Endodermal cell (in vitro differentiated cells): ENCODE data around the gene LRFN2. TPM values are rescaled to one million over a fixed set of nuclear protein-coding genes. Genes with fewer than 3 reads are reported as not detected.

Source experiments
- DNase-seq: peaks from one replicate; pipeline ENCODE4 v3.0.0-alpha.2; 2017
- H3K27ac ChIP-seq: 2 replicates; pipeline ENCODE4 v1.5.1; 2013; ENCODE audit warnings: mild to moderate bottlenecking, low read depth, low read length, moderate library complexity
- H3K27me3 ChIP-seq: 2 replicates; pipeline ENCODE4 v1.6.1; 2013; ENCODE audit warnings: mild to moderate bottlenecking, low read length, moderate library complexity; ENCODE audit not compliant: insufficient read depth, control insufficient read depth, poor library complexity, severe bottlenecking
- H3K36me3 ChIP-seq: 2 replicates; pipeline ENCODE4 v1.7.0; 2013; ENCODE audit warnings: mild to moderate bottlenecking, low read length, moderate library complexity; ENCODE audit not compliant: control insufficient read depth, insufficient read depth
- H3K4me1 ChIP-seq: one replicate; pipeline ENCODE4 v1.7.0; 2013; ENCODE audit warnings: low read length; ENCODE audit not compliant: control insufficient read depth, insufficient read depth
- H3K4me3 ChIP-seq: 2 replicates; pipeline ENCODE4 v1.5.1; 2013; ENCODE audit warnings: mild to moderate bottlenecking, low read length, moderate library complexity
- H3K9ac ChIP-seq: 2 replicates; pipeline ENCODE4 v1.6.1; 2013; ENCODE audit warnings: mild to moderate bottlenecking, low read length, moderate library complexity; ENCODE audit not compliant: poor library complexity, severe bottlenecking; ENCODE audit errors: extremely low read depth
- H3K9me3 ChIP-seq: 2 replicates; pipeline ENCODE4 v1.6.1; 2013; ENCODE audit warnings: mild to moderate bottlenecking, low read length, moderate library complexity; ENCODE audit not compliant: control insufficient read depth
- H3K27ac Mint-ChIP-seq: 2 replicates; pipeline ENCODE4 v1.8.0; 2020; ENCODE audit warnings: mixed read lengths
- H3K27me3 Mint-ChIP-seq: 2 replicates; pipeline ENCODE4 v1.8.0; 2021; ENCODE audit warnings: mild to moderate bottlenecking, mixed read lengths; ENCODE audit not compliant: insufficient read depth
- H3K36me3 Mint-ChIP-seq: 2 replicates; pipeline ENCODE4 v1.8.0; 2020; ENCODE audit warnings: low read depth, mixed read lengths
- H3K4me1 Mint-ChIP-seq: 2 replicates; pipeline ENCODE4 v1.8.0; 2020; ENCODE audit warnings: mixed read lengths
- H3K4me3 Mint-ChIP-seq: 2 replicates; pipeline ENCODE4 v1.8.0; 2020; ENCODE audit warnings: mild to moderate bottlenecking, moderate library complexity, mixed read lengths
- H3K9me3 Mint-ChIP-seq: 2 replicates; pipeline ENCODE4 v1.8.0; 2020; ENCODE audit warnings: mild to moderate bottlenecking, mixed read lengths
- CTCF ChIP-seq: fragments of 200-600 bp; sonication (generic); conservative IDR thresholded peaks from 2 replicates; pipeline ENCODE4 v1.5.0; 2021; ENCODE audit warnings: antibody characterized with exemption, mild to moderate bottlenecking
- WGBS, 2 experiments: methylation state at CpG; one replicate each; pipeline versions ENCODE4 v1.1.5 to v1.1.7; 2013; ENCODE audit warnings: missing lambda C conversion rate in 2 of 2, mixed read lengths in 1 of 2; ENCODE audit not compliant: insufficient coverage in 1 of 2, insufficient read length in 1 of 2; 5-methylcytosine and 5-hydroxymethylcytosine counted together
- total RNA-seq, 2 donors: library from RNA; stranded (reverse); fragmentation: NEBNext Ultra II Directional in 1 of 2; extraction: Animal tissue kit (Norgen Biotek cat#: 25700) in 1 of 2; gene quantifications; 2 replicates in 1 of 2; 3 replicates in 1 of 2; pipeline ENCODE4 v1.2.1, GENCODE V29; 2021

The LRFN2 gene
- total RNA-seq, 2 donors from 2014 or later = 0.15 TPM; not detected in 1

DNA sequence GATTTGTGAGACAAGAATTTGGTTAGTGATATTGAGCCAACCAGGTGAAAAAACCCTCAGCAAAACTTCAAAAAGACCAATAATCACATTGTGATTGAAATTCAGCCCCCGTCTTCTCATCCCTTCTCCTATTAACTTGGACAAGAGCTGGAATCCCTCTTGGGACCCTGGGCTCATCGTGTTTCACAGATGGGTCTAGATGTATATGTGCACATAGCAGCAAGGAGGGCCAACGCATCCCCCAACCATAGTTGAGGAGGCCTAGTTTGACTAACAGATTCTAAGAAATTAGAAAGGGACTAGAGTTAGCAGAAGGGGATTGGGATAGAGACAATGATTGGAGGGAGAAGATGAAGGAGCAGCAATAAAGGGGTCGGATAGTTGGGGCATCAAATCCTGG, 19.8 kb upstream of the LRFN2 start:
- H3K9me3 Mint-ChIP-seq = no peaks in the 10 kb centered on the region
- Histone ChIP-seq H3K27me3 (peaks cover 48% of the 10 kb centered on the region), H3K27ac (no peak overlapping the region), H3K4me1 (no peaks in the 10 kb centered on the region), H3K9ac (no peak overlapping the region), H3K9me3 (no peaks in the 10 kb centered on the region), H3K4me3 (no peak overlapping the region), H3K36me3 (no peaks in the 10 kb centered on the region)
- TF ChIP-seq CTCF = no peak
- 86 to 87% methylated on average over 3 to 4 of the region's 4 CpGs for WGBS, 2 experiments
- H3K36me3 Mint-ChIP-seq = no peaks in the 10 kb centered on the region
- no peak overlapping the region for H3K27ac Mint-ChIP-seq
- H3K4me1 Mint-ChIP-seq = no peaks in the 10 kb centered on the region
- no peak for DNase-seq
- no peak overlapping the region for H3K4me3 Mint-ChIP-seq
- peaks cover 30% of the 10 kb centered on the region for H3K27me3 Mint-ChIP-seq

DNA sequence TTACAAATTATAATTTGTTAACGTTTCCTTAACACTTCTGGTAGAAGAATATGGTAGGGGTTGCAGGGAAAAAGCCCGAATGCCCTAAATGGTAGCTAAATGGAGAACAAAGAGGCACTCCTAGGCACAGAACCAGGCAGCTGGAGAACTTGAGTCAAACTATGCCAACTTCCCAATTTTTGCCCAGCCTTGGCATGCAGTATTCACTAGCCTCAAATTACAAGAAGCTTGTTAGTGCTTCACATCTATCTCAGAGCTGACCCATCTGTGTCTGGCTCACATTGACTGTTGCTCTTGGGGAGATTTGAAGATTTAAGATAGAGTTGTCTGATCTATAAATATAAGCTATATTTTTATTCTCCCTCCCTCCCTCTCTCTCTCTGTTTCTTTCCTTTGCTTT, 19.4 kb upstream of the LRFN2 start:
- peaks cover 30% of the 10 kb centered on the region for H3K27me3 Mint-ChIP-seq
- H3K36me3 Mint-ChIP-seq = no peaks in the 10 kb centered on the region
- no peak for DNase-seq
- H3K9ac ChIP-seq = no peak overlapping the region
- H3K4me1 ChIP-seq = no peaks in the 10 kb centered on the region
- no peaks in the 10 kb centered on the region for H3K9me3 ChIP-seq
- H3K4me3 ChIP-seq = no peak overlapping the region
- 76 to 100% methylated on average over 1 to 2 of the region's 2 CpGs for WGBS, 2 experiments
- H3K36me3 ChIP-seq = no peaks in the 10 kb centered on the region
- H3K9me3 Mint-ChIP-seq = no peaks in the 10 kb centered on the region
- H3K4me3 Mint-ChIP-seq = no peak overlapping the region
- no peak overlapping the region for H3K27ac ChIP-seq
- no peak overlapping the region for H3K27ac Mint-ChIP-seq
- no peak for TF ChIP-seq CTCF
- H3K27me3 ChIP-seq = peaks cover 49% of the 10 kb centered on the region
- peaks cover 2% of the 10 kb centered on the region for H3K4me1 Mint-ChIP-seq

- Histone ChIP-seq H3K9ac (no peak overlapping the region), H3K4me3 (no peak overlapping the region), H3K9me3 (no peaks in the 10 kb centered on the region), H3K4me1 (no peaks in the 10 kb centered on the region), H3K36me3 (no peaks in the 10 kb centered on the region), H3K27me3 (peaks cover 68% of the 10 kb centered on the region), H3K27ac (no peak overlapping the region)
- H3K9me3 Mint-ChIP-seq = no peaks in the 10 kb centered on the region
- H3K27me3 Mint-ChIP-seq = peaks cover 35% of the 10 kb centered on the region
- H3K4me1 Mint-ChIP-seq = peaks cover 2% of the 10 kb centered on the region
- 67 to 95% methylated on average over 1 to 2 of the region's 2 CpGs for WGBS, 2 experiments
- no peaks in the 10 kb centered on the region for H3K36me3 Mint-ChIP-seq
- no peak overlapping the region for H3K4me3 Mint-ChIP-seq
- no peak for DNase-seq
- H3K27ac Mint-ChIP-seq = no peak overlapping the region
- TF ChIP-seq CTCF = no peak
Observed at GRCh38 chr6:40604082-40604481, 16.9 kb upstream of the LRFN2 start.
